ENCODE results near the gene COL25A1. TPM values are rescaled to one million over a fixed set of nuclear protein-coding genes. Genes with fewer than 3 reads are reported as not detected.
"Not testable (repeated sequence)": the region's sequence is repeated elsewhere in the genome, so short reads cannot be mapped to it uniquely, and the experiment has no call there.

COL25A1 gene
- total RNA-seq, 1 donor from 2014 or later: 2.5 TPM

DNA sequence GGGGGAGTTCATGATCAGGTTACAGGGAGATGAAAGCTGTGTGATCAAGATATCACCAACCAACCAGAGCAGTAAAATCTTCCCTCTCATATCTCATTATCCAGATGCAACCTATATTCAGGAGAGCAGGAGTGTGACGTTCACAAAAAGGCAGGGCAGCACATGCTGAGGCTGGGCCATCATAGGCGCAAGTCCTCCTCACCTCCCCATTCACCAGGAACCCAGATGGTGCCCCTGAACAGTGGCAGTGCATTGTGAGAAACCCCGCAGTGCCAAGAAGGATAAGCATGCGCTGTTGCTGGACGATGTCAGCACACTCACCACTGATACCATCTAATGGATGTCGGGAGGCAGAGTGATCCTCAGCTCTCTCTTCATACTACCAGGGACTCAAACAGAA lies 170.9 kb downstream of the COL25A1 start:
- no peak for ATAC-seq
- DNase-seq (ENCODE audit: low spot score): no peak

DNA sequence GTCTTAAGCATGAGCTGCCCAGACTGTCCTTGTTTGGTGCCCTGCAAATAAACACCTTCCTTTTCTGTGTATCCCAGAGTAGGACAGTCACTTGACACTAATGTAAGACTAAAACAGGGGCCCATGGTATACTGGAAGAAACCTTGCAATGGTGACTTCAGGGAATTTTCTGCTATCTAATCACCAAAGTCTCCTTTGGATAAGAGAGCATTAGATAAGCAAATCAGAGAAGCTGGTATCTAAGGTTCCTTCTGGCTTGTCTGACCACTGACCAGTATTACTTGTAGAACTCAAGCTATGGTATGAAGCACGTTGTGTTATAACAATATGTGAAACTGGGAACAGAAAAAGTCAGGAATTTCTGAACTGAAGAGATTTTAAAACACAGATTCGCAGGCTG lies 173.9 kb downstream of the COL25A1 start:
- DNase-seq (ENCODE audit: low spot score) (no peak), ATAC-seq (no peak)

DNA sequence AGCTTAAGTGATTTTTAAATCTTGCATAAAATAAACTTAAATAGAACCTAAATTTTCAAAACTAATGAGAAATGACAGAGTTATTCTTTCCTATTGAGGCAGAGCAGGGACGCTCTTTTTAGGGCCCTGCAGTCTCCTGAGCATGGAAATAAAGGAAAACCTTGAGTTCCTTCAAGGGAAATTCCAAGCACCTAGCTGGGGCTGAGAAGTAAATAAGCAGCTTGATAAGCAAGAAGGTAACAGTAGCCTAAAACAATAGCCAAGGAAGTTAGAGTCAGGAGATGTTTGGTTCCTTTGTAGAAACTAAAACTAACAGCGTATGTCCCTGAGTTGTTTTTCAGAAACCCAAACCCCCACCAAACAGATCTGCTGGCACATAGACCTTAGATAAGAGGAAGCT lies 174.6 kb downstream of the COL25A1 start:
- ATAC-seq (no peak), DNase-seq (ENCODE audit: low spot score) (no peak)

GRCh38 chr4:109126856-109127255 lies 175.6 kb downstream of the COL25A1 start:
- ATAC-seq: no peak
- DNase-seq (ENCODE audit: low spot score): no peak

DNA sequence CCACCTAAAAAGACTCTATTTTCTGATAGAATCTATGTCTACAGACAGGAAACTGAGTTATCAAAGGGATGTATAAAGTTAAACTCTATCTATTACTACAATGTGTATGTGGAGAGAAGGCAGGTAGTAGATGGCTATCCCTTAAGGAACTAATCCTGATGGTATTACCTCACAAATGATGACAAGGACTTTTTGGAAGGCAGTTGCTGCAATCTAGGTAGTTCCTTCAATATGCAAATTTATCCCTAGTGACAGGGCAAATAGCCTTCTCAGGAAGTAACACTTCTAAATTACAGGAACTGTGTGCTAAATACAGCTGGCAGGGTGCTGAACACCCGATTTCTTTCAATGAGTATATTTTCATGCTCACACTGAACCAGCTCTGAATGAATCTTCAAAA lies 177.4 kb downstream of the COL25A1 start:
- ATAC-seq (no peak), DNase-seq (ENCODE audit: low spot score) (no peak)

DNA sequence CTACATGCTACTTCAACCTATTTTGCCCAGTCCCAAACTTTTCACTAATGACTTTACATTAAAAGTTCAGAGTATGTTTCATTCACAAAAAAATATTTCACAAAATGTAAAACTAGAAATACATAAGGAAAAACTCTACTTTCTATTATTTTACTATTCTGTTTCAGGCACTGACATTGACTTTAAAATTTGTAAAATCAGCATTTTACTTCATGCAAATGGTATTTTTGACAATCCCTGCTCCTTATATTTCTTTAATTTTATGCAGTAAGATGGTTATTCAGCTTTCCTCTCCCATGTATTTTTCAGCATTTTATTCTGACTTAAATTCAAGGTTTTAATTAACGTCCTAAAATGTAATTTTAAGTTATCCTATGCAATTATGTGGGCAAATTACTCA lies 178.5 kb downstream of the COL25A1 start:
- DNase-seq (ENCODE audit: low spot score) (no peak), ATAC-seq (no peak)

- ATAC-seq (no peak), DNase-seq (ENCODE audit: low spot score) (no peak)
Observed at GRCh38 chr4:109121561-109121960, 180.9 kb downstream of the COL25A1 start.

DNA sequence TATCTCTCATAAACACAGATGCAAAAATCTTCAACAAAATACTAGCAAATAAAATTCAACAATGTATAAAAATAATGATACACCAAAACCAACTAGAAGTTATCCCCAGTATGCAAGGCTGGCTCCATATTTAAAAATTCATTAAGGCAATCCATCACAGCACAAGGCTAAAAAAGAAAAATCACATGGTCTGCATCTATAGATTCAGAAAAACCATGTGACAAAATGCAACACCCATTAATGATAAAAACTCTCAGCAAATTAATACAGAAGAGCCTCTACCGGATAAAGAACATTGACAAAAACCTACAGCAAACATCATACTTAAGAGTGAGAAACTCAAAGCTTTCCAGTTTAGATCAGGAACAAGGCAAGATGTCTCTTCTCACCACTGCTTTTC lies 182.6 kb downstream of the COL25A1 start:
- DNase-seq (ENCODE audit: low spot score): no peak
- no peak for ATAC-seq

DNA sequence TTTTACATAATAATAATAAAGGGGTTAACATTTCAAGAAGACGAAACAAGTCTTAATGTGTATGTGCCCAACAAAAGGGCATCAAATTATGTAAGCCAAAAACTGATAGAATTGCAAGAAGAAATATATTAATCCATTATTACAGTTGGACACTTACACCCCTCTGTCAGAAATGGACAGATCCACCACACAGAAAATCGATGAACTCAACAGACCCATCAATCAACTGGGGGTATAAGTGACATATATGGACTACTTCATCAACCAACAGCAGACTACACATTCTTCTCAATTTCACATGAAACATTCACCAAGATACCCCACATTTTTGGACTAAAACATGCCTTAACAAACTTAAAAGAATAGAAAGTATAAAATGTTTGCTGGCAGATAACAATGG lies 183.8 kb downstream of the COL25A1 start:
- DNase-seq (ENCODE audit: low spot score) (no peak), ATAC-seq (no peak)

DNA sequence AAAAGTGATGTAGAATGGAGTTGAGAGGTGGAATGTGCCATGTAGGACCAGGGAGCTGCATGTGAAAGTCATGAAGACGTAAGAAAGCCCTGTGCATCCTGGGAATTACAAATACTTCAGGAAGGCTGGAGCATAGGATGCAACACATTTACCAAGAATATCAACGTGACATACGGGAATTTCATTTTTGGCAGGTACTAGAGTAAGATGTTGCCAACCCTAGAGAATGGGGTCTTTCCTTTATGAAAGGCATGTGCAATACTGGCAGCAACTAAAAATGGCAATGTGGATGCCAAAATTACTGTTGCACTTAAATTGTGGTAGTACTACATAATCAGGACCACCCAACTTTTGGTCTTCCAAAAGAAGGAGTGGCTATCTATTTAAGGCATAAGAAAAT lies 188.0 kb downstream of the COL25A1 start:
- DNase-seq (ENCODE audit: low spot score) (no peak), ATAC-seq (no peak)

DNA sequence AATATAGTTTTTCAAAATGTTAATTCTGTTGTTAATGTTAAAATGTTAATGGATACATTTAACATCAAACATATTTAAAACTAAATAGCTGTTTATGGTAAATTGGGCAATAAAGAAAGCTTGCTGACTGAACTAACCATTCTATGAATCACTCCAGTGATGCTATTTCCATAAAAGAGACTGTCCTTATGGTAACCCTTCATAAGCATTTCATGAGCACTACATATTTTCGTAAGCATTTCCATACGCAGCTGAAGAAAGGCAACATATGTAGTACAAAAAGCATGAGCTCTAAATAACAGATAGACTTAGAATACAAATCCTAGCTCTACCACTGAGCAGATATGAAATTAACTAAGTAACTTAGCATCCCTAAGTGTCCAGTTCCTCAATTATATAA lies 188.9 kb downstream of the COL25A1 start:
- DNase-seq (ENCODE audit: low spot score) (no peak), ATAC-seq (no peak)

GRCh38 chr4:109111031-109111430 lies 191.4 kb downstream of the COL25A1 start:
- ATAC-seq (no peak), DNase-seq (ENCODE audit: low spot score) (no peak)

DNA sequence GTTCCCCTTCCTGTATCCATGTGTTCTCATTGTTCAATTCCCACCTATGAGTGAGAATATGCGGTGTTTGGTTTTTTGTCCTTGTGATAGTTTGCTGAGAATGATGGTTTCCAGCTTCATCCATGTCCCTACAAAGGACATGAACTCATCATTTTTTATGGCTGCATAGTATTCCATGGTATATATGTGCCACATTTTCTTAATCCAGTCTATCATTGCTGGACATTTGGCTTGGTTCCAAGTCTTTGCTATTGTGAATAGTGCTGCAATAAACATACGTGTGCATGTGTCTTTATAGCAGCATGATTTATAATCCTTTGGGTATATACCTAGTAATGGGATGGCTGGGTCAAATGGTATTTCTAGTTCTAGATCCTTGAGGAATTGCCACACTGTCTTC lies 194.2 kb downstream of the COL25A1 start:
- not testable (repeated sequence) for DNase-seq (ENCODE audit: low spot score); ATAC-seq

GRCh38 chr4:109094056-109094455 lies 208.4 kb downstream of the COL25A1 start:
- ATAC-seq: no peak
- no peak for DNase-seq (ENCODE audit: low spot score)

DNA sequence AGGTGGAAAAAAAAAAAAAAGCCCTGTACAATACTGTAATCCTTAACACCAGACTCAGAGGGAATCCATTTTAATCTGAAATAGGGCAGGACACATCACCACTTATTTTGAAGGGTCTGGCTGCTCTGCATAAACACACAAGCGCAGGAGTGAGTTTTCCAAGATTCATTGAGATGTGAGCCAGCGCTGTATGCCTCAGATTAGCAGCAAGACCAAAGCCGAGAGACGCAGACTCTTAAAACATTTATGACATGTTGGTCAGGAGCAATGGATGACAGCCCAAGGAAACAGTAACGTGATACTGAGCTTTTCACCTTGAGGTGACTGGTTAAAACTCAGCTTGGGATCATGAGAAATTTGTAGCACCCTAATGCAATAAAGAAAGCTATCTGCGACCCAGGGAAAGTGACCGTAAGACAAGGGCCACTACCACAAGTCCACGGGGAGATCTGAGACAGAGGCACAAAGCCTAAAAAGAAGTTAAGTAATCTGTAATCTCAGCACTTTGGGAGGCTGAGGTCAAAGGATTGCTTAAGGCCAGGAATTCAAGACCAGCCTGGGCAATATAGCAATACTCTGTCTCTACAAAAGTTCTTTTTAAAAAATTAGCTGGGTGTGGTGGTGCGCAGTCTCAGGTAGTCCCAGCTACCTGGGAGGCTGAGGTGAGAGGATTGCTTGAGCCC lies 210.6 kb downstream of the COL25A1 start:
- no peak for ATAC-seq
- DNase-seq (ENCODE audit: low spot score): no peak

- DNase-seq (ENCODE audit: low spot score): no peak
- ATAC-seq: no peak
Observed at GRCh38 chr4:109083911-109084310, 218.5 kb downstream of the COL25A1 start.

DNA sequence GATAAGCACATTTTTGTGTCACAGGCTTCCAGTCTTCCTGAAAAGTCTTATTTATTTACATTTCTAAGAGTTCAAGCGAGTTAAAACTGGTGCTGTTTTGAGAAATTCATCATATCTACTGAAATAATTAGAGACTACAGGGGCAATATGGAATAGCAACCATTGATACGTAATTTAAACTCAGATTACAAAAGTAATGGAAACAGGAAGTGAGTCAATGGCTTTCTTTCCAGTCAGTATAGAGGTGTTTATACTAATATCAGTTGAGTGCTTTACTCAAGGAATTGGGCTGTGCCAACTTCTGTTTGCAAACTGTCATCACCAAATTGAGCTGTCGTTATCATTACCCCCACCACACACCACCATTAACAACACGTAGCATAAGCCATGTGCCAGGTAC lies 222.7 kb downstream of the COL25A1 start:
- no peak for ATAC-seq
- DNase-seq (ENCODE audit: low spot score): no peak

GRCh38 chr4:109079201-109079600 lies 223.3 kb downstream of the COL25A1 start:
- ATAC-seq (no peak), DNase-seq (ENCODE audit: low spot score) (no peak)

GRCh38 chr4:109078724-109079123 lies 223.7 kb downstream of the COL25A1 start:
- ATAC-seq (no peak), DNase-seq (ENCODE audit: low spot score) (no peak)

- ATAC-seq: no peak
- DNase-seq (ENCODE audit: low spot score): no peak
Observed at GRCh38 chr4:109077505-109077904, 225.0 kb downstream of the COL25A1 start.

DNA sequence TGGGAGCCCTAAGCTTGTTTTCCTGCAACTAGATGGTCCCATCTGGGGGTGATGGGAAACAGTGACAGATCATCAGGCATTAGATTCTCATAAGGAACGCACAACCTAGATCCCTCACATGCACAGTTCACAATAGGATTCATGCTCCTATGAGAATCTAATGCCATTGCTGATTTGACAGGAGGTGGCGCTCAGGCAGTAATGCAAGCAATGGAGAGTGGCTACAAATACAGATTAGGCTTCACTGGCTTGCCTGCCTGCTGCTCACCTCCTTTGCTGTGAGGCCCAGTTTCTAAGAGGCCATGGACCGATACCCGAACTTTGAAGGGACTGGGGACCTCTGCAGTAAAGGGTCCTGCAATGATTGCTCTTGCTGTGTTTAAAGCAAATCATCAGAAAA lies 225.7 kb downstream of the COL25A1 start:
- not testable (repeated sequence) for ATAC-seq; DNase-seq (ENCODE audit: low spot score)

DNA sequence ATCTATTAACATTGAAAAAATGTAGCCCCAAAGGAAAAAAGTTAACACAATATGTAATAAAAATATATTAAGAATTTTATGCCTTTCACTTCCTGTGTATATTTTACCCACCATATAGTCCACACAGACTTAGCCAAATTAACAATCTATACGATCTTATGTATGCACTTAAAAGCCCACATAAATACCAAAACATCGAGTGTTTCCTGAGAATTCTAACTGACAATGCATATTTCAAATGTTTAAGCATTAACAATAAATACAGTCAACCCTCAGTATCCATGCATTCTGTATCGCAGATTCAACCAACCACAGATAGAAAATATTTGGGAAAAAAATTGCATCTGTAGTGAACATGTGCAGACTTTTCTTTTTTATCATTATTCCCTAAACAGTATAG lies 226.8 kb downstream of the COL25A1 start:
- DNase-seq (ENCODE audit: low spot score) (no peak), ATAC-seq (no peak)

- no peak for ATAC-seq
- no peak for DNase-seq (ENCODE audit: low spot score)
Observed at GRCh38 chr4:109072595-109072994, 229.9 kb downstream of the COL25A1 start.

Data from left lobe of liver (tissue), 2 donors.